ENCODE measurements around the gene CNTN5.
"Not testable (repeated sequence)": the region's sequence is repeated elsewhere in the genome, so short reads cannot be mapped to it uniquely, and the experiment has no call there.

CNTN5 gene

GRCh38 chr11:99803501-99803900 is 782.8 kb downstream of the CNTN5 start:
- no peak for DNase-seq

- DNase-seq: no peak
Measured at GRCh38 chr11:99812516-99812915, 791.8 kb downstream of the CNTN5 start.

GRCh38 chr11:99814021-99814420 is 793.3 kb downstream of the CNTN5 start:
- no peak for DNase-seq

- DNase-seq: no peak
Measured at GRCh38 chr11:99814738-99815137, 794.0 kb downstream of the CNTN5 start.

GRCh38 chr11:99818991-99819390 is 798.2 kb downstream of the CNTN5 start:
- no peak for DNase-seq

- no peak for DNase-seq
Measured at GRCh38 chr11:99822846-99823565, 802.3 kb downstream of the CNTN5 start.

- DNase-seq: not testable (repeated sequence)
Measured at GRCh38 chr11:99836739-99837138, 816.0 kb downstream of the CNTN5 start.

GRCh38 chr11:99841885-99842284 is 821.1 kb downstream of the CNTN5 start:
- no peak for DNase-seq

GRCh38 chr11:99865951-99866350 is 845.2 kb downstream of the CNTN5 start:
- no peak for DNase-seq

GRCh38 chr11:99881610-99882009 is 860.9 kb downstream of the CNTN5 start:
- DNase-seq: no peak

- no peak for DNase-seq
Measured at GRCh38 chr11:99884750-99885149, 864.0 kb downstream of the CNTN5 start.

- no peak for DNase-seq
Measured at GRCh38 chr11:99887481-99887880, 866.7 kb downstream of the CNTN5 start.

GRCh38 chr11:99893811-99894210 is 873.1 kb downstream of the CNTN5 start:
- DNase-seq: no peak

- DNase-seq: no peak
Measured at GRCh38 chr11:99901175-99901574, 880.4 kb downstream of the CNTN5 start.

- no peak for DNase-seq
Measured at GRCh38 chr11:99911116-99911515, 890.4 kb downstream of the CNTN5 start.

- no peak for DNase-seq
Measured at GRCh38 chr11:99916078-99916477, 895.3 kb downstream of the CNTN5 start.

- no peak for DNase-seq
Measured at GRCh38 chr11:99918761-99919160, 898.0 kb downstream of the CNTN5 start.

GRCh38 chr11:99920956-99921355 is 900.2 kb downstream of the CNTN5 start:
- no peak for DNase-seq

GRCh38 chr11:99925968-99926367 is 905.2 kb downstream of the CNTN5 start:
- DNase-seq: no peak

- DNase-seq: no peak
Measured at GRCh38 chr11:99932684-99933083, 911.9 kb downstream of the CNTN5 start.

- DNase-seq: no peak
Measured at GRCh38 chr11:99934008-99934407, 913.3 kb downstream of the CNTN5 start.

GRCh38 chr11:99937330-99937729 is 916.6 kb downstream of the CNTN5 start:
- no peak for DNase-seq

- DNase-seq: no peak
Measured at GRCh38 chr11:99952816-99953215, 932.1 kb downstream of the CNTN5 start.

GRCh38 chr11:99960536-99960935 is 939.8 kb downstream of the CNTN5 start:
- no peak for DNase-seq

- no peak for DNase-seq
Measured at GRCh38 chr11:99968336-99968735, 947.6 kb downstream of the CNTN5 start.
